WTC11 (cell line): ENCODE measurements around the gene MYOM3.

Experiments used
- ATF1 ChIP-seq: sonication (generic); formaldehyde crosslinking; IDR thresholded peaks from 2 replicates; pipeline ENCODE4 v1.8.1; 2023; ENCODE audit warnings: mild to moderate bottlenecking, moderate library complexity, missing genetic modification reagents
- ATF2 ChIP-seq: sonication (generic); formaldehyde crosslinking; IDR thresholded peaks from 2 replicates; pipeline ENCODE4 v1.8.1; 2022; ENCODE audit warnings: low read depth, missing genetic modification reagents, borderline replicate concordance
- CTCF ChIP-seq: fragments of 200-600 bp; IDR thresholded peaks from 2 replicates; pipeline ENCODE4 v1.8.0; 2022; ENCODE audit warnings: antibody characterized with exemption
- JUN ChIP-seq: sonication (generic); formaldehyde crosslinking; IDR thresholded peaks from 2 replicates; pipeline ENCODE4 v1.8.0; 2023; ENCODE audit warnings: mild to moderate bottlenecking, missing genetic modification reagents
- KAT7 ChIP-seq: sonication (generic); formaldehyde crosslinking; IDR thresholded peaks from 2 replicates; pipeline ENCODE4 v1.8.1; 2023; ENCODE audit warnings: missing genetic modification reagents, mild to moderate bottlenecking, borderline replicate concordance
- MAX ChIP-seq: sonication (generic); formaldehyde crosslinking; IDR thresholded peaks from 2 replicates; pipeline ENCODE4 v1.8.0; 2022; ENCODE audit warnings: mild to moderate bottlenecking, missing genetic modification reagents
- NR2C2 ChIP-seq: sonication (generic); formaldehyde crosslinking; IDR thresholded peaks from 2 replicates; pipeline ENCODE4 v1.8.0; 2022; ENCODE audit warnings: mild to moderate bottlenecking, missing genetic modification reagents
- USF1 ChIP-seq: sonication (generic); formaldehyde crosslinking; IDR thresholded peaks from 2 replicates; pipeline ENCODE4 v1.8.0; 2022; ENCODE audit warnings: mild to moderate bottlenecking, missing genetic modification reagents

GRCh38 chr1:24022581-24023361 lies 89.2 kb downstream of the MYOM3 start:
- TF ChIP-seq ATF2 (no peak), CTCF (no peak), ATF1 (no peak), MAX (CRISPR knock-in tag) (no peak), USF1 (CRISPR knock-in tag) (no peak), JUN (CRISPR knock-in tag) (no peak), KAT7 (CRISPR knock-in tag) (no peak), NR2C2 (no peak)
